Neural progenitor cell (in vitro differentiated cells): ENCODE data around the gene APCDD1L. TPM values are rescaled to one million over a fixed set of nuclear protein-coding genes. Genes with fewer than 3 reads are reported as not detected.

Experiments used
- DNase-seq: peaks from one replicate; pipeline ENCODE4 v3.0.0-alpha.2; 2016; ENCODE audit warnings: low spot score
- H2AFZ ChIP-seq: fragments of 200-600 bp; sonication (generic); replicated peaks from 2 replicates; pipeline ENCODE4 v1.6.1; 2016; ENCODE audit warnings: antibody characterized with exemption
- H3F3A ChIP-seq: fragments of 200-600 bp; sonication (generic); 2 replicates; pipeline ENCODE4 v1.6.1; 2016; ENCODE audit warnings: antibody characterized with exemption, low read depth
- H3K27ac ChIP-seq: fragments of 200-600 bp; sonication (generic); 2 replicates; pipeline ENCODE4 v1.5.1; 2016; ENCODE audit warnings: mild to moderate bottlenecking
- H3K27me3 ChIP-seq: fragments of 200-600 bp; sonication (generic); 2 replicates; pipeline ENCODE4 v1.6.1; 2016; ENCODE audit warnings: mild to moderate bottlenecking, moderate library complexity
- H3K36me3 ChIP-seq: fragments of 200-600 bp; sonication (generic); 2 replicates; pipeline ENCODE4 v1.5.1; 2016
- H3K4me1 ChIP-seq: fragments of 200-600 bp; sonication (generic); 2 replicates; pipeline ENCODE4 v1.6.1; 2016; ENCODE audit warnings: mixed run types
- H3K4me2 ChIP-seq: fragments of 200-600 bp; sonication (generic); 2 replicates; pipeline ENCODE4 v1.6.1; 2016
- H3K4me3 ChIP-seq: fragments of 200-600 bp; sonication (generic); 2 replicates; pipeline ENCODE4 v1.5.1; 2016
- H3K79me2 ChIP-seq: fragments of 200-600 bp; sonication (generic); 2 replicates; pipeline ENCODE4 v1.6.1; 2016; ENCODE audit warnings: low read depth
- H3K9ac ChIP-seq: fragments of 200-600 bp; sonication (generic); 2 replicates; pipeline ENCODE4 v1.6.1; 2016
- H3K9me3 ChIP-seq: fragments of 200-600 bp; sonication (generic); 2 replicates; pipeline ENCODE4 v1.5.1; 2016; ENCODE audit warnings: low read depth
- H4K20me1 ChIP-seq: fragments of 200-600 bp; sonication (generic); 2 replicates; pipeline ENCODE4 v1.6.1; 2016; ENCODE audit warnings: low read depth
- H3K27ac Mint-ChIP-seq: 3 replicates; pipeline ENCODE4 v1.8.0; 2021; ENCODE audit warnings: mixed read lengths
- H3K27me3 Mint-ChIP-seq: 2 replicates; pipeline ENCODE4 v1.8.0; 2022; ENCODE audit warnings: low read depth, mild to moderate bottlenecking, inconsistent platforms, moderate library complexity, mixed read lengths; ENCODE audit not compliant: insufficient read depth
- H3K36me3 Mint-ChIP-seq: 3 replicates; pipeline ENCODE4 v1.8.0; 2021; ENCODE audit warnings: mixed read lengths
- H3K4me1 Mint-ChIP-seq: 3 replicates; pipeline ENCODE4 v1.8.0; 2021; ENCODE audit warnings: mixed read lengths
- H3K4me3 Mint-ChIP-seq: 3 replicates; pipeline ENCODE4 v1.8.0; 2021; ENCODE audit warnings: mild to moderate bottlenecking, moderate library complexity, mixed read lengths
- H3K9me3 Mint-ChIP-seq: 3 replicates; pipeline ENCODE4 v1.8.0; 2020; ENCODE audit warnings: mixed read lengths
- CTCF ChIP-seq: fragments of 200-600 bp; sonication (generic); IDR thresholded peaks from 2 replicates; pipeline ENCODE4 v1.5.1; 2017; ENCODE audit warnings: antibody characterized with exemption, mild to moderate bottlenecking
- EZH2 ChIP-seq: fragments of 200-600 bp; sonication (generic); IDR thresholded peaks from 2 replicates; pipeline ENCODE4 v1.6.1; 2017; ENCODE audit warnings: antibody characterized with exemption, mild to moderate bottlenecking, moderate library complexity
- EZH2phosphoT487 ChIP-seq: fragments of 200-600 bp; sonication (generic); IDR thresholded peaks from 2 replicates; pipeline ENCODE4 v1.6.1; 2017; ENCODE audit warnings: antibody characterized with exemption
- total RNA-seq: library from RNA; depleted of rRNA; stranded (reverse); fragments of >200 nt; gene quantifications from 2 replicates; pipeline ENCODE4 v1.2.3, GENCODE V29; 2015; ENCODE audit warnings: low replicate concordance

The APCDD1L gene
- total RNA-seq, 1 donor from 2014 or later: not detected

- no peak for DNase-seq
- no peak overlapping the region for H3K4me3 ChIP-seq
Observed at GRCh38 chr20:58521763-58522162, 6.6 kb upstream of the APCDD1L start.

GRCh38 chr20:58519940-58520712, 4.9 kb upstream of the APCDD1L start:
- peaks cover 15% of the 10 kb centered on the region for H3K4me1 Mint-ChIP-seq
- H3K9me3 ChIP-seq: no peaks in the 10 kb centered on the region
- no peaks in the 10 kb centered on the region for H3K9me3 Mint-ChIP-seq
- no peaks in the 10 kb centered on the region for H3K36me3 ChIP-seq
- peaks cover 28% of the 10 kb centered on the region for H3K4me1 ChIP-seq
- H3K4me3 ChIP-seq: no peak overlapping the region
- peaks cover 33% of the 10 kb centered on the region for H3K27me3 ChIP-seq
- no peak overlapping the region for H3K27ac Mint-ChIP-seq
- DNase-seq: no peak
- no peak overlapping the region for H3K27ac ChIP-seq
- H3K79me2 ChIP-seq: no peaks in the 10 kb centered on the region
- H3K36me3 Mint-ChIP-seq: no peaks in the 10 kb centered on the region
- H3K9ac ChIP-seq: no peak overlapping the region
- no peak overlapping the region for H2AFZ ChIP-seq
- H4K20me1 ChIP-seq: no peaks in the 10 kb centered on the region
- H3F3A ChIP-seq: peaks cover 26% of the 10 kb centered on the region
- H3K4me3 Mint-ChIP-seq: no peak overlapping the region
- no peak overlapping the region for H3K4me2 ChIP-seq
- no peak for TF ChIP-seq CTCF
- no peak for TF ChIP-seq EZH2phosphoT487
- no peak for TF ChIP-seq EZH2
- H3K27me3 Mint-ChIP-seq: peaks cover 26% of the 10 kb centered on the region

More at GRCh38 chr20:58521763-58522162, 6.6 kb upstream of the APCDD1L start:
- no peak overlapping the region for H3K4me2 ChIP-seq
- peaks cover 28% of the 10 kb centered on the region for H3K4me1 ChIP-seq
- peaks cover 17% of the 10 kb centered on the region for H3K27me3 ChIP-seq
- Mint-ChIP-seq H3K27me3 (peaks cover 12% of the 10 kb centered on the region), H3K4me3 (no peak overlapping the region), H3K36me3 (no peaks in the 10 kb centered on the region), H3K27ac (no peak overlapping the region), H3K9me3 (peaks cover 15% of the 10 kb centered on the region), H3K4me1 (peaks cover 15% of the 10 kb centered on the region)
- H3K36me3 ChIP-seq: peaks cover 6% of the 10 kb centered on the region
- no peak overlapping the region for H2AFZ ChIP-seq
- no peak overlapping the region for H3K9ac ChIP-seq
- TF ChIP-seq EZH2phosphoT487 (no peak), EZH2 (no peak), CTCF (no peak)
- H4K20me1 ChIP-seq: no peaks in the 10 kb centered on the region
- H3F3A ChIP-seq: peaks cover 26% of the 10 kb centered on the region
- H3K79me2 ChIP-seq: no peaks in the 10 kb centered on the region
- peaks cover 10% of the 10 kb centered on the region for H3K9me3 ChIP-seq
- no peak overlapping the region for H3K27ac ChIP-seq

GRCh38 chr20:58518896-58519593, 3.8 kb upstream of the APCDD1L start:
- DNase-seq: no peak
- Mint-ChIP-seq H3K4me3 (no peak overlapping the region), H3K9me3 (no peaks in the 10 kb centered on the region), H3K4me1 (peaks cover 13% of the 10 kb centered on the region), H3K27ac (no peak overlapping the region), H3K36me3 (no peaks in the 10 kb centered on the region), H3K27me3 (peaks cover 28% of the 10 kb centered on the region)
- H4K20me1 ChIP-seq: no peaks in the 10 kb centered on the region
- H3K36me3 ChIP-seq: no peaks in the 10 kb centered on the region
- H2AFZ ChIP-seq: no peak overlapping the region
- no peaks in the 10 kb centered on the region for H3K79me2 ChIP-seq
- peaks cover 24% of the 10 kb centered on the region for H3K4me1 ChIP-seq
- no peak overlapping the region for H3K9ac ChIP-seq
- TF ChIP-seq EZH2: no peak
- TF ChIP-seq CTCF: no peak
- no peak for TF ChIP-seq EZH2phosphoT487
- H3K9me3 ChIP-seq: no peaks in the 10 kb centered on the region
- H3K27me3 ChIP-seq: peaks cover 44% of the 10 kb centered on the region
- H3K4me3 ChIP-seq: no peak overlapping the region
- no peak overlapping the region for H3K4me2 ChIP-seq
- no peak overlapping the region for H3K27ac ChIP-seq
- peaks cover 18% of the 10 kb centered on the region for H3F3A ChIP-seq
